BE2C (cell line): ENCODE data around the gene SPECC1L. TPM values are rescaled to one million over a fixed set of nuclear protein-coding genes. Genes with fewer than 3 reads are reported as not detected.

ENCODE experiments used
- DNase-seq: peaks from one replicate; pipeline ENCODE4 v3.0.0-alpha.2; 2020
- H3K27me3 ChIP-seq: fragments of 250-450 bp; sonication (Bioruptor Pico); 2 replicates; pipeline ENCODE4 v1.5.1; 2020; ENCODE audit warnings: mild to moderate bottlenecking
- H3K36me3 ChIP-seq: fragments of 250-450 bp; sonication (Bioruptor Pico); 2 replicates; pipeline ENCODE4 v1.5.1; 2020; ENCODE audit warnings: mild to moderate bottlenecking
- H3K4me1 ChIP-seq: fragments of 250-450 bp; sonication (Bioruptor Pico); 2 replicates; pipeline ENCODE4 v1.5.1; 2020
- H3K4me3 ChIP-seq: 2 replicates; pipeline ENCODE4 v1.5.1; 2011; ENCODE audit warnings: low read depth, low read length
- H3K9me3 ChIP-seq: fragments of 250-450 bp; sonication (Bioruptor Pico); 2 replicates; pipeline ENCODE4 v1.5.1; 2020
- CTCF ChIP-seq: IDR thresholded peaks from 2 replicates; pipeline ENCODE4 v1.5.1; 2012; ENCODE audit warnings: mild to moderate bottlenecking, low read depth, low read length
- polyA plus RNA-seq: library from polyadenylated mRNA; unstranded; fragments of >200 nt; gene quantifications from one replicate; pipeline ENCODE4 v1.2.1, GENCODE V29; 2012; ENCODE audit warnings: low read depth, missing spikeins; ENCODE audit not compliant: insufficient read length, insufficient read depth

SPECC1L gene
- polyA plus RNA-seq = 31.1 TPM

GRCh38 chr22:24270556-24271385 is at the start of gene SPECC1L:
Gene SPECC1L (plus strand): TSS chr22:24270831. CDS start chr22:24302232, 31,401 bp downstream.
- no peaks in the 10 kb centered on the region for H3K27me3 ChIP-seq
- DNase-seq = peak; percentile 95
- TF ChIP-seq CTCF = no peak
- H3K4me1 ChIP-seq = peaks cover 6% of the 10 kb centered on the region
- H3K9me3 ChIP-seq = no peaks in the 10 kb centered on the region
- no peaks in the 10 kb centered on the region for H3K36me3 ChIP-seq
- H3K4me3 ChIP-seq = peak within 1 kb of the TSS; percentile 94

GRCh38 chr22:24224468-24224867 is 46.2 kb upstream of the SPECC1L start:
- TF ChIP-seq CTCF = no peak
- Histone ChIP-seq H3K4me1 (no peaks in the 10 kb centered on the region), H3K9me3 (peaks cover 4% of the 10 kb centered on the region), H3K4me3 (no peak overlapping the region), H3K27me3 (no peaks in the 10 kb centered on the region), H3K36me3 (no peaks in the 10 kb centered on the region)
- DNase-seq = no peak

GRCh38 chr22:24225044-24225601 is 45.5 kb upstream of the SPECC1L start:
- peaks cover 4% of the 10 kb centered on the region for H3K9me3 ChIP-seq
- no peak for TF ChIP-seq CTCF

GRCh38 chr22:24225951-24226350 is 44.7 kb upstream of the SPECC1L start:
- H3K27me3 ChIP-seq = no peaks in the 10 kb centered on the region
- DNase-seq = no peak
- H3K4me3 ChIP-seq = no peak overlapping the region
- TF ChIP-seq CTCF = no peak
- H3K4me1 ChIP-seq = no peaks in the 10 kb centered on the region
- peaks cover 4% of the 10 kb centered on the region for H3K9me3 ChIP-seq
- H3K36me3 ChIP-seq = no peaks in the 10 kb centered on the region

More at GRCh38 chr22:24225044-24225601, 45.5 kb upstream of the SPECC1L start:
- no peak overlapping the region for H3K4me3 ChIP-seq
- no peak for DNase-seq
- no peaks in the 10 kb centered on the region for H3K36me3 ChIP-seq
- H3K27me3 ChIP-seq = no peaks in the 10 kb centered on the region
- H3K4me1 ChIP-seq = no peaks in the 10 kb centered on the region

- H3K4me1 ChIP-seq = no peaks in the 10 kb centered on the region
- H3K36me3 ChIP-seq = no peaks in the 10 kb centered on the region
- DNase-seq = no peak
- H3K4me3 ChIP-seq = no peak overlapping the region
- peak; percentile 29 for TF ChIP-seq CTCF
- H3K27me3 ChIP-seq = no peaks in the 10 kb centered on the region
- no peaks in the 10 kb centered on the region; the same call in 1 of the 2 replicates for H3K9me3 ChIP-seq
Measured at GRCh38 chr22:24230911-24231656, 39.5 kb upstream of the SPECC1L start.
